GM20431 (cell line): ENCODE data around the gene MFNG.
"Not testable (repeated sequence)": the region's sequence is repeated elsewhere in the genome, so short reads cannot be mapped to it uniquely, and the experiment has no call there.

Source experiments
- in situ Hi-C: fragments of 300-500 bp; cut with MseI, MboI; formaldehyde crosslinking; loops from one replicate; pipeline ENCODE4 v1.15.0; 2020; ENCODE audit warnings: low sequenced_read_pairs; ENCODE audit not compliant: unreplicated experiment

MFNG gene

GRCh38 chr22:37486224-37486845 is at the start of gene MFNG:
MFNG (minus strand) TSS chr22:37486384; CDS start chr22:37486177, 207 bp downstream.
- in situ Hi-C loops, result no loop called here

- in situ Hi-C loops, result no loop called here
These were observed 49.0 kb upstream of the MFNG start for GRCh38 chr22:37535159-37535558.

- in situ Hi-C loops, result no loop called here
These were observed 48.3 kb upstream of the MFNG start for GRCh38 chr22:37534445-37534844.

- in situ Hi-C loops, result no loop called here
These were observed 47.8 kb upstream of the MFNG start for GRCh38 chr22:37533995-37534394.

- in situ Hi-C loops, result no loop called here
These were observed 43.6 kb upstream of the MFNG start for GRCh38 chr22:37529652-37530345.

- in situ Hi-C loops, result not testable (repeated sequence)
These were observed 41.8 kb upstream of the MFNG start for GRCh38 chr22:37527952-37528351.

GRCh38 chr22:37527081-37527752 is 41.0 kb upstream of the MFNG start:
- in situ Hi-C loops, result not testable (repeated sequence)

- in situ Hi-C loops, result no loop called here
These were observed 40.2 kb upstream of the MFNG start for GRCh38 chr22:37526376-37526775.

- in situ Hi-C loops, result no loop called here
These were observed 39.7 kb upstream of the MFNG start for GRCh38 chr22:37525746-37526350.

- in situ Hi-C loops, result no loop called here
These were observed 39.0 kb upstream of the MFNG start for GRCh38 chr22:37525073-37525745.

GRCh38 chr22:37522482-37522881 is 36.3 kb upstream of the MFNG start:
- in situ Hi-C loops, result no loop called here

GRCh38 chr22:37521236-37521739 is 35.1 kb upstream of the MFNG start:
- in situ Hi-C loops, result no loop called here

GRCh38 chr22:37520776-37521191 is 34.6 kb upstream of the MFNG start:
- in situ Hi-C loops, result no loop called here

- in situ Hi-C loops, result no loop called here
These were observed 33.3 kb upstream of the MFNG start, which contains the start of gene CARD10 for GRCh38 chr22:37519268-37520195. CARD10 (minus strand) TSS chr22:37519415; CDS start chr22:37519200, 215 bp downstream.

- in situ Hi-C loops, result no loop called here
These were observed 32.5 kb upstream of the MFNG start for GRCh38 chr22:37518509-37519267.

- in situ Hi-C loops, result no loop called here
These were observed 31.8 kb upstream of the MFNG start for GRCh38 chr22:37517826-37518450.

- in situ Hi-C loops, result no loop called here
These were observed 30.3 kb upstream of the MFNG start for GRCh38 chr22:37516456-37516855.

GRCh38 chr22:37515901-37516300 is 29.7 kb upstream of the MFNG start:
- in situ Hi-C loops, result no loop called here
